Stimulated activated CD4-positive, alpha-beta T cell treated with anti-CD3 and anti-CD28 coated beads, Interleukin-15, amount 100 ng/mL, for 24 hours (primary cell): ENCODE results near the gene PRICKLE1.

Experiments
- DNase-seq: peaks from one replicate; pipeline ENCODE4 v3.0.0-alpha.2; 2020

PRICKLE1 gene

GRCh38 chr12:42445891-42446290 lies 143.7 kb downstream of the PRICKLE1 start:
- DNase-seq, result no peak

- DNase-seq, result no peak
Observed at GRCh38 chr12:42444192-42444943, 145.2 kb downstream of the PRICKLE1 start.

GRCh38 chr12:42442888-42443287 lies 146.7 kb downstream of the PRICKLE1 start:
- DNase-seq, result no peak

GRCh38 chr12:42442311-42442759 lies 147.2 kb downstream of the PRICKLE1 start:
- DNase-seq, result no peak

- DNase-seq, result no peak
Observed at GRCh38 chr12:42440608-42441007, 148.9 kb downstream of the PRICKLE1 start.

GRCh38 chr12:42432517-42433140 lies 156.9 kb downstream of the PRICKLE1 start:
- DNase-seq, result no peak

GRCh38 chr12:42428850-42429249 lies 160.7 kb downstream of the PRICKLE1 start:
- no peak for DNase-seq

- peak; percentile 15 for DNase-seq
Observed at GRCh38 chr12:42426746-42427145, 162.8 kb downstream of the PRICKLE1 start.

GRCh38 chr12:42422785-42423184 lies 166.8 kb downstream of the PRICKLE1 start:
- DNase-seq, result no peak

- DNase-seq, result no peak
Observed at GRCh38 chr12:42421844-42422779, 167.4 kb downstream of the PRICKLE1 start.

- no peak for DNase-seq
Observed at GRCh38 chr12:42420395-42420794, 169.2 kb downstream of the PRICKLE1 start.

GRCh38 chr12:42410340-42410739 lies 179.2 kb downstream of the PRICKLE1 start:
- DNase-seq, result no peak

- no peak for DNase-seq
Observed at GRCh38 chr12:42409471-42409870, 180.1 kb downstream of the PRICKLE1 start.

GRCh38 chr12:42407306-42407705 lies 182.2 kb downstream of the PRICKLE1 start:
- DNase-seq, result no peak
